Smooth muscle cell (in vitro differentiated cells): ENCODE measurements around the gene KRT3. TPM values are rescaled to one million over a fixed set of nuclear protein-coding genes. Genes with fewer than 3 reads are reported as not detected.

Experiments used
- DNase-seq: peaks from one replicate; lab custom pipeline; 2025; ENCODE audit not compliant: unreplicated experiment; lab: John Stamatoyannopoulos, UW
- H2AFZ ChIP-seq: fragments of 200-600 bp; sonication (generic); 2 replicates; pipeline ENCODE4 v1.6.0; 2016; ENCODE audit warnings: antibody characterized with exemption, low read depth, mild to moderate bottlenecking
- H3F3A ChIP-seq: fragments of 200-600 bp; sonication (generic); 2 replicates; pipeline ENCODE4 v1.6.0; 2017; ENCODE audit warnings: antibody characterized with exemption, low read depth
- H3K27ac ChIP-seq: fragments of 200-600 bp; sonication (generic); 2 replicates; pipeline ENCODE4 v1.5.1; 2016; ENCODE audit warnings: low read depth, mild to moderate bottlenecking
- H3K27me3 ChIP-seq: fragments of 200-600 bp; sonication (generic); 2 replicates; pipeline ENCODE4 v1.6.1; 2016; ENCODE audit warnings: low read depth, mild to moderate bottlenecking
- H3K36me3 ChIP-seq: fragments of 200-600 bp; sonication (generic); 2 replicates; pipeline ENCODE4 v1.5.1; 2016; ENCODE audit warnings: low read depth
- H3K4me1 ChIP-seq: fragments of 200-600 bp; sonication (generic); 2 replicates; pipeline ENCODE4 v1.5.1; 2016; ENCODE audit warnings: low read depth
- H3K4me2 ChIP-seq: fragments of 200-600 bp; sonication (generic); 2 replicates; pipeline ENCODE4 v1.6.0; 2016; ENCODE audit warnings: mild to moderate bottlenecking
- H3K4me3 ChIP-seq: fragments of 200-600 bp; sonication (generic); 2 replicates; pipeline ENCODE4 v1.5.1; 2016; ENCODE audit warnings: mild to moderate bottlenecking
- H3K79me2 ChIP-seq: fragments of 200-600 bp; sonication (generic); 2 replicates; pipeline ENCODE4 v1.6.0; 2016; ENCODE audit warnings: low read depth, mild to moderate bottlenecking
- H3K9ac ChIP-seq: fragments of 200-600 bp; sonication (generic); 2 replicates; pipeline ENCODE4 v1.6.0; 2016; ENCODE audit warnings: low read depth
- H3K9me3 ChIP-seq: fragments of 200-600 bp; sonication (generic); replicated peaks from 2 replicates; pipeline ENCODE4 v1.5.1; 2016; ENCODE audit warnings: low read depth
- H4K20me1 ChIP-seq: fragments of 200-600 bp; sonication (generic); 2 replicates; pipeline ENCODE4 v1.6.0; 2016; ENCODE audit warnings: low read depth
- CTCF ChIP-seq: fragments of 200-600 bp; sonication (generic); IDR thresholded peaks from 2 replicates; pipeline ENCODE4 v1.5.1; 2017; ENCODE audit warnings: borderline replicate concordance, mild to moderate bottlenecking, antibody characterized with exemption; ENCODE audit not compliant: insufficient read depth, poor library complexity, severe bottlenecking
- WGBS: methylation state at CpG from one replicate; pipeline ENCODE4 v1.1.7; 2016; ENCODE audit warnings: low lambda C conversion rate; 5-methylcytosine and 5-hydroxymethylcytosine counted together
- polyA plus RNA-seq: library from polyadenylated mRNA; unstranded; fragments of >200 nt; fragmentation: Nextera tagmentation; extraction: Ambion mirVana; gene quantifications from 2 replicates; pipeline ENCODE4 v1.2.1, GENCODE V29; 2016
- total RNA-seq: library from RNA; depleted of rRNA; stranded (reverse); fragments of >200 nt; gene quantifications from 2 replicates; pipeline ENCODE4 v1.2.3, GENCODE V29; 2014

KRT3 gene
- total and polyA plus RNA-seq, 2 experiments from 2014 or later, result not detected

DNA sequence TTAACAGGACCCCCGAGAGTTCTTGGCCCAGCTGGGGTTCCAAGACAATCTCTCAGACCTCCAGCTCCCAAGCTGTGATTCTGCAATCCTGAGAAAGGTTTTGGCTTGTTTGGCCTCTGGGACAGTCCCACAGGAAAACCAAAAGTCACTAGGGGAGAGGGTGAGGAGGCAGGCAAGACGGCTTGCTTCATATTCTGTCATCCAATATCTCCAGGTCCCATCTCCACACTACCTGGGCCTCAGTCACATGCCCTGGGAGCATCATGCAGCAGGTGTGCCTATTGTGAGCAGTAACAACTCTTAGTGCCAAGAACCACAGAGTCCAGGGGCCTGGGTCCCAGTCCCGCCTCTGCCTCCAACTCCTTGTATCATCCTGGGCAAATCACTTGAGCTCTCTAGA, 36.5 kb upstream of the KRT3 start:
- Histone ChIP-seq H3K27me3 (no peaks in the 10 kb centered on the region), H2AFZ (no peak overlapping the region), H3K4me3 (no peak overlapping the region), H3K4me1 (peaks cover 18% of the 10 kb centered on the region), H3F3A (peaks cover 12% of the 10 kb centered on the region), H4K20me1 (no peaks in the 10 kb centered on the region), H3K36me3 (no peaks in the 10 kb centered on the region), H3K9me3 (no peaks in the 10 kb centered on the region), H3K4me2 (no peak overlapping the region), H3K79me2 (no peaks in the 10 kb centered on the region), H3K27ac (no peak overlapping the region), H3K9ac (no peak overlapping the region)
- TF ChIP-seq CTCF, result no peak
- 84% methylated on average over 3 of the region's 3 CpGs for WGBS
- no peak for DNase-seq

DNA sequence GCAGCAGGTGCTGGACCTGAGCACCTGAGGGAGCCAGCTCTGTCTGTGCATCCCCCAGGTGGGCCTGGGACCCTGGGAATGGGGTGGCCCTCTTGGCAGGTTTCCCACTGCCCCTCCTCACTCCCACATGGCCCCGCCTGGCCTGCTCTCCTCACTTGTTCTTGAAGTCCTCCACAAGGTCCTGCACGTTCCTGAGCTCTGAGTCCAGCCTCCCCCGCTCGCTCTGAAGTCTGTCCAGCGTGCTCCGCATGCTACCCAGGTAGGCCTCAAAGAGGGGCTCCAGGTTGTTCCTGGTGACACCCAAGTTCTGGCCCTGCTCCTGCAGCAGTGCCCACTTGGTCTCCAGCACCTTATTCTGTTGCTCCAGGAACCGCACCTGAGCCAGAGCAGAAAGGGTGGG, 35.3 kb upstream of the KRT3 start:
- Histone ChIP-seq H3K4me1 (peaks cover 7% of the 10 kb centered on the region), H3K4me2 (no peak overlapping the region), H3K4me3 (no peak overlapping the region), H3F3A (peaks cover 7% of the 10 kb centered on the region), H3K27me3 (no peaks in the 10 kb centered on the region), H3K9ac (no peak overlapping the region), H3K9me3 (no peaks in the 10 kb centered on the region), H3K79me2 (no peaks in the 10 kb centered on the region), H3K27ac (no peak overlapping the region), H4K20me1 (no peaks in the 10 kb centered on the region), H2AFZ (no peak overlapping the region), H3K36me3 (no peaks in the 10 kb centered on the region)
- no peak for DNase-seq
- WGBS, result 82% methylated on average over 7 of the region's 7 CpGs
- no peak for TF ChIP-seq CTCF

DNA sequence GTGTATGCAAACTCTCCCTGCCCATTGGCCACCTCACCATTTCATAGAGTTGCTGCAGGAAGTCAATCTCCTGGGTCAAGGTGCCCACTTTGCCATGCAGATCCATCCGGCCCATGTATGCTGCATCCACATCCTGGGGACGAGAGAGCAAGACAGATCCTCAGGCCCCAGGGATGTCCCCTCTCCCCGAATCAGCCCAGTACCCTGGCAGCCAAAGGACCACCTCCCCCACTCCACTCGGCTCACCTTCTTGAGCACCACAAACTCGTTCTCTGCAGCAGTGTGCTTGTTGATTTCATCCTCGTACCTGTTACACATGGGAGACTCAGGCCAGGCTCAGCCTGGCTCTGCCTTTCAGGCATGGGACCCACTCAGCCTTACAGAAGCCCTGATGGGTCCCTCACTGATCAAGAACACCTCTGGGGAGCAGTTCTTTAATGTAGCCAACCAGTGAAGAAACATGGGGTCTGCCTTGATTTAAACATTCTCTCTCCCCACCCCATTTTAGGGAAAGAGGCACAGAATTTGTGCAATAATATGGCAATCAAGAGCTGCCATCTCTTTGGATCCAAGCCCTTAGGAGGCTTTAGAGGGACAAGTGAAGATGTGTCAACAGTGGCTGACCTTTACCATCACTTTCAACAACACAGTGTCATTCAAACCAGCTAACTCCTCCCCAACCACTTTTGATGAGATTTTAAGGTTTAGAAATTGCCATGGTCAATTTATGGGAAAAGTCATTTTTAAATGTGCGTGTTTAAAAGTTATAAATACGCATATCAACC, 34.3 kb upstream of the KRT3 start:
- Histone ChIP-seq H3K27me3 (no peaks in the 10 kb centered on the region), H3K79me2 (no peaks in the 10 kb centered on the region), H3K4me3 (no peak overlapping the region), H3K9me3 (no peaks in the 10 kb centered on the region), H4K20me1 (no peaks in the 10 kb centered on the region), H2AFZ (no peak overlapping the region), H3K4me1 (peaks cover 6% of the 10 kb centered on the region), H3K27ac (no peak overlapping the region), H3K4me2 (no peak overlapping the region), H3F3A (peaks cover 7% of the 10 kb centered on the region), H3K9ac (no peak overlapping the region), H3K36me3 (no peaks in the 10 kb centered on the region)
- WGBS, result 89% methylated on average over 8 of the region's 8 CpGs
- DNase-seq, result no peak
- TF ChIP-seq CTCF, result no peak

GRCh38 chr12:52828591-52829021, 32.7 kb upstream of the KRT3 start:
- no peak overlapping the region for H3K4me3 ChIP-seq
- 17% methylated on average over 2 of the region's 2 CpGs for WGBS
- peaks cover 7% of the 10 kb centered on the region for H3F3A ChIP-seq
- H3K4me2 ChIP-seq, result peak overlapping the region; percentile 53
- TF ChIP-seq CTCF, result no peak
- no peak for DNase-seq
- H3K9ac ChIP-seq, result no peak overlapping the region
- no peaks in the 10 kb centered on the region for H3K27me3 ChIP-seq
- no peaks in the 10 kb centered on the region for H3K36me3 ChIP-seq
- no peak overlapping the region for H2AFZ ChIP-seq
- no peaks in the 10 kb centered on the region for H3K9me3 ChIP-seq
- H3K79me2 ChIP-seq, result no peaks in the 10 kb centered on the region
- H3K27ac ChIP-seq, result peak overlapping the region; percentile 76
- H3K4me1 ChIP-seq, result peaks cover 6% of the 10 kb centered on the region
- H4K20me1 ChIP-seq, result no peaks in the 10 kb centered on the region
